ENCODE measurements around the gene EFCC1.
"Not testable (repeated sequence)": the region's sequence is repeated elsewhere in the genome, so short reads cannot be mapped to it uniquely, and the experiment has no call there.

The EFCC1 gene

GRCh38 chr3:129057249-129057648 is 56.1 kb downstream of the EFCC1 start:
- DNase-seq = no peak

GRCh38 chr3:129058441-129059200 is 57.5 kb downstream of the EFCC1 start:
- DNase-seq = no peak

- DNase-seq = no peak
These were observed 58.3 kb downstream of the EFCC1 start for GRCh38 chr3:129059311-129059958.

- DNase-seq = no peak
These were observed 59.3 kb downstream of the EFCC1 start, which contains the start of gene GP9 for GRCh38 chr3:129060276-129061022. TSS of gene GP9 (plus strand) at chr3:129060779. CDS start at chr3:129061740, 961 bp downstream.

- DNase-seq = no peak
These were observed 60.2 kb downstream of the EFCC1 start for GRCh38 chr3:129061023-129061887.

- DNase-seq = no peak
These were observed 61.1 kb downstream of the EFCC1 start for GRCh38 chr3:129061888-129062834.

GRCh38 chr3:129063091-129063640 is 62.1 kb downstream of the EFCC1 start:
- DNase-seq = no peak

GRCh38 chr3:129063841-129064482 is 62.9 kb downstream of the EFCC1 start:
- no peak for DNase-seq

GRCh38 chr3:129065016-129065719 is 64.1 kb downstream of the EFCC1 start:
- DNase-seq = no peak

- no peak for DNase-seq
These were observed 64.6 kb downstream of the EFCC1 start for GRCh38 chr3:129065720-129066073.

- not testable (repeated sequence) for DNase-seq
These were observed 66.6 kb downstream of the EFCC1 start for GRCh38 chr3:129067719-129068118.

- DNase-seq = no peak
These were observed 67.3 kb downstream of the EFCC1 start for GRCh38 chr3:129068291-129068886.

GRCh38 chr3:129069313-129070085 is 68.4 kb downstream of the EFCC1 start:
- not testable (repeated sequence) for DNase-seq

GRCh38 chr3:129070086-129070885 is 69.2 kb downstream of the EFCC1 start:
- no peak for DNase-seq

- no peak for DNase-seq
These were observed 76.1 kb downstream of the EFCC1 start for GRCh38 chr3:129077222-129077621.

- DNase-seq = no peak
These were observed 77.4 kb downstream of the EFCC1 start for GRCh38 chr3:129078510-129078909.

GRCh38 chr3:129081503-129081902 is 80.4 kb downstream of the EFCC1 start:
- DNase-seq = no peak

- no peak for DNase-seq
These were observed 80.9 kb downstream of the EFCC1 start for GRCh38 chr3:129082026-129082425.
